Epidermal melanocyte (primary cell): ENCODE results near the gene CEP57L1.
"Not testable (repeated sequence)": the region's sequence is repeated elsewhere in the genome, so short reads cannot be mapped to it uniquely, and the experiment has no call there.

ENCODE experiments used
- DNase-seq: peaks from one replicate; pipeline ENCODE4 v3.0.0; 2011; ENCODE audit warnings: low spot score; ENCODE audit not compliant: insufficient read length

The CEP57L1 gene

GRCh38 chr6:109105681-109106080 lies 10.4 kb downstream of the CEP57L1 start:
- DNase-seq, result no peak

- not testable (repeated sequence) for DNase-seq
Observed at GRCh38 chr6:109109663-109110062, 14.4 kb downstream of the CEP57L1 start.

DNA sequence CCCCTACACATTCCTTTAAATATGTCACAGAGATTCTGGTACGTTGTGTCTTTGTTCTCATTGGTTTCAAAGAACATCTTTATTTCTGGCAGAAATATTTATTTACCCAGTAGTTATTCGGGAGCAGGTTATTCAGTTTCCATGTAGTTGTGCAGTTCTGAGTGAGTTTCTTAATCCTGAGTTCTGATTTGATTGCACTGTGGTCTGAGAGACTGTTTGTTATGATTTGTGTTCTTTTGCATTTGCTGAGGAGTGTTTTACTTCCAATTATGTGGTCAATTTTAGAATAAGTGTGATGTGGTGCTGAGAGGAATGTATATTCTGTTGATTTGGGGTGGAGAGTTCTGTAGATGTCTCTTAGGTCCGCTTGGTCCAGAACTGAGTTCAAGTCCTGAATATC lies 17.4 kb downstream of the CEP57L1 start:
- DNase-seq, result not testable (repeated sequence)

DNA sequence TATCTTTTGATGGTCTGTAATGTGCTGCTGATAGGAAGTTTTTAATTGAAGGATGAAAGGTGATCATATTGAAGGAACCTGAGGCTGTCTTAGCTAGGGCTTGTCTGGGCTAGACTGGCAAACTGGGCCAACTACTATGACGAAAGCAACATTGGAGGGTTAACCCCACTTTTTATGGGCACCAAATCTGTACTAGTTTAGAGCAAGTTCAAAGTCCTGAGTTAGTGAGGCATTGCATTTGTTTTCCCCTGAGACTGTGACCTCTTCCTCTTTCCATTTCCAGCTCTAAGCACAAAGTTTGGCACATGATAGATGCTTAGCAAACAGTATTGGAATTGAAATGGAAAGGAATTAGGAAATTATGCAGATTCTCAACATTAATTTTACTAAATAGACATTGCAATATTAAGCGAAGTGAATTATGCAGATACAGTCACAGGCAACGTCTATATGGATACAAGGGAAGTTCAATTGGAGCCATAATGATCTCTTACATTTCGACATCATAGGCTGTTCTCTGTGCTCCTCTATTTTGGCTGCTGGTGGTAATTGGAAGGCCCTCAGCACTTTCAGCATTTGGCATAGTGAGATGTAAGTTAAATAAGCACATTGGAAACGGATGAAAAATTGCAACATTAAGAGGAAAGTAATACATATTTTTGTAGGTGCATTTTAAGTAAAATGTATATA lies 22.2 kb downstream of the CEP57L1 start:
- DNase-seq, result no peak

- no peak for DNase-seq
Observed at GRCh38 chr6:109118337-109118736, 23.0 kb downstream of the CEP57L1 start.

- DNase-seq, result no peak
Observed at GRCh38 chr6:109118871-109119354, 23.6 kb downstream of the CEP57L1 start.

DNA sequence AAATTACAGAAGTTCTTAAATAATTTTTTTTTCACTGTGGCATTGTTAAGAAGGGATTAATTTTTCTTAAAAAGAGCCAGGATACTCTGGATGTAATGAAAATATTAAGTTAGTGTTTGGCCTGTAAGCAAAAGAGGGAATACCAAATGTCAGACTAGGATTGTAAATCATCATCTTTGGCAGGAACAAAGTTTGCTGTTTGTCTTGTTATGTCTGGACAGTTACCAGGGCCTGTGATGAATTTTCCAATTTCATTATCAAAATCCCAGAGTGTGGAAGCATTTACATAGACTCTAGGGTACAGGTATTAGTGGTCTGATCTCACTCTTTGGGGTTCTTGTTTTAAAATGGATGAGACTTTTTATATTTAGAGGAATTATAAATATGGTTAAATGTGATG lies 26.1 kb downstream of the CEP57L1 start:
- DNase-seq, result no peak

GRCh38 chr6:109124219-109124618 lies 28.9 kb downstream of the CEP57L1 start:
- DNase-seq, result no peak

- DNase-seq, result no peak
Observed at GRCh38 chr6:109125504-109125903, 30.2 kb downstream of the CEP57L1 start.

- no peak for DNase-seq
Observed at GRCh38 chr6:109130065-109130464, 34.8 kb downstream of the CEP57L1 start.

DNA sequence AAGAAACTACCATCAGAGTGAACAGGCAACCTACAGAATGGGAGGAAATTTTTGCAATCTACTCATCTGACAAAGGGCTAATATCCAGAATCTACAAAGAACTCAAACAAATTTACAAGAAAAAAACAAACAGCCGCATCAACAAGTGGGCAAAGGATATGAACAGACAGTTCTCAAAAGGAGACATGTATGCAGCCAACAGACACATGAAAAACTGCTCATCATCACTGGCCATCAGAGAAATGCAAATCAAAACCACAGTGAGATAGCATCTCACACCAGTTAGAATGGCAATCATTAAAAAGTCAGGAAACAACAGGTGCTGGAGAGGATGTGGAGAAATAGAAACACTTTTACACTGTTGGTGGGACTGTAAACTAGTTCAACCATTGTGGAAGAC lies 40.3 kb downstream of the CEP57L1 start:
- DNase-seq, result not testable (repeated sequence)

- not testable (repeated sequence) for DNase-seq
Observed at GRCh38 chr6:109136039-109136438, 40.7 kb downstream of the CEP57L1 start.

GRCh38 chr6:109136530-109136929 lies 41.2 kb downstream of the CEP57L1 start:
- DNase-seq, result not testable (repeated sequence)

DNA sequence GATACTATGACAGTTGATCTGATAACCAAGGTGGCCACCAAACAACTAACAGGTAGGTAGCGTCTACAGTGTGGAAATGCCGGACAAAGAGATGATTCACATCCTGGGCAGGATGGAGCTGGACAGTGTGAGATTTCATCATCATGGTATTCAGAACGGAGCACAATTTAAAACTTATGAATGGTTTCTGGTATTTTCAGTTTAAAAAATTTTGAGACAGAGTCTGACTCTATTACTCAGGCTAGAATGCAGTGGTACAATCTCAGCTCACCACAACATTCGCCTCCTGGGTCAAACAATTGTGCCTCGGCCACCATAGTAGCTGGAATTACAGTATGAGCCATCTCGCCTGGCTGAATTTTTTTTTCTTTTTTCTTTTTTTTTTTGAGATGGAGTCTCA lies 43.8 kb downstream of the CEP57L1 start:
- DNase-seq, result no peak

- not testable (repeated sequence) for DNase-seq
Observed at GRCh38 chr6:109142067-109142466, 46.8 kb downstream of the CEP57L1 start.

DNA sequence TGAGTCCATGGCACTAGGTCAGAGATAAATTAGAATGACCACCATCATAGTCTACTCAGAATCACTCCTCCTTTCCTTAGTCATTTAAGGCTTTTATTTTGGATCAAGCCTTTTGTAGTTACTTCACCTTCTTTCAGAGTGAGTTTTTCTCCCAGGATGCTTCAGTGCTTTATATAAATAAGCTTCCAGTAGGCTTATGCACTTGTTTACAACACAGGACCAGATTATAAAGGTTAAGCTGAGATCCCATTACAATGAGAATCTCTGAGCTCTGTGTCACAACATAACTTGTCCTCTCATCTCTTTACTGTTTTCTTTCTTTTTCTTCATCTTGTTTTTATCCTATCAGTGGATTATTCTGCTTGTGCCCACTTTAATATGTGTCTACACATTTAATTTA lies 47.9 kb downstream of the CEP57L1 start:
- no peak for DNase-seq

DNA sequence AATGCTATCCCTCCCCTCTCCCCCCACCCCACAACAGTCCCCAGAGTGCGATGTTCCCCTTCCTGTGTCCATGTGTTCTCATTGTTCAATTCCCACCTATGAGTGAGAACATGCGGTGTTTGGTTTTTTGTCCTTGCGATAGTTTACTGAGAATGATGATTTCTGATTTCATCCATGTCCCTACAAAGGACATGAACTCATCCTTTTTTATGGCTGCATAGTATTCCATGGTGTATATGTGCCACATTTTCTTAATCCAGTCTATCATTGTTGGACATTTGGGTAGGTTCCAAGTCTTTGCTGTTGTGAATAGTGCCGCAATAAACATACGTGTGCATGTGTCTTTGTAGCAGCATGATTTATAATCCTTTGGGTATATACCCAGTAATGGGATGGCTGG lies 52.9 kb downstream of the CEP57L1 start:
- not testable (repeated sequence) for DNase-seq

DNA sequence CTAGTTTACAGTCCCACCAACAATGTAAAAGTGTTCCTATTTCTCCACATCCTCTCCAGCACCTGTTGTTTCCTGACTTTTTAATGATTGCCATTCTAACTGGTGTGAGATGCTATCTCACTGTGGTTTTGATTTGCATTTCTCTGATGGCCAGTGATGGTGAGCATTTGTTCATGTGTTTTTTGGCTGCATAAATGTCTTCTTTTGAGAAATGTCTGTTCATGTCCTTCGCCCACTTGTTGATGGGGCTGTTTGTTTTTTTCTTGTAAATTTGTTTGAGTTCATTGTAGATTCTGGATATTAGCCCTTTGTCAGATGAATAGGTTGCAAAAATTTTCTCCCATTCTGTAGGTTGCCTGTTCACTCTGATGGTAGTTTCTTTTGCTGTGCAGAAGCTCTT lies 53.4 kb downstream of the CEP57L1 start:
- DNase-seq, result not testable (repeated sequence)

GRCh38 chr6:109153752-109154151 lies 58.4 kb downstream of the CEP57L1 start:
- DNase-seq, result no peak

GRCh38 chr6:109164331-109164730 lies 69.0 kb downstream of the CEP57L1 start:
- no peak for DNase-seq

GRCh38 chr6:109165392-109165974 lies 70.2 kb downstream of the CEP57L1 start:
- DNase-seq, result no peak

- no peak for DNase-seq
Observed at GRCh38 chr6:109166673-109167072, 71.4 kb downstream of the CEP57L1 start.

DNA sequence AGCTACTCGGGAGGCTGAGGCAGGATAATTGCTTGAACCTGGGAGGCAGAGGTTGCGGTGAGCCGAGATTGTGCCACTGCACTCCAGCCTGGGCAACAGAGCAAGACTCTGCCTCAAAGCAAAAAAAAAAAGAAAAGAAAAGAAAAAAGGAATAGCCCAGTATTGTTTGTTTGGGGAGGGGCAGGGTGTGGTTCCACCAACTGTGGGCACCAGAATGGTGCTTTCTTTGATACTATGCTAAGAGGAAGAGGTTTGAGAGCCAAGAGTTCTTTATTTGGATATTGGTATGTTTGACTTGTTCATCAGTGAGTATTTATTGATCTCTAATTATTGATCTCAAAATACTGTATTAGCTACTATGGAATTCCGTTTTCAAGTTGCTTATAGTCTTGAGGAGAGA lies 72.3 kb downstream of the CEP57L1 start:
- DNase-seq, result no peak
